HG03066 (cell line): Measurements from ENCODE around the gene MAPKAP1.

Experiments used
- ATAC-seq: cut with Tn5 transposase; IDR thresholded peaks from one replicate; pipeline ENCODE4 v1.9.1; 2021; ENCODE audit warnings: low read depth; ENCODE audit not compliant: unreplicated experiment

The MAPKAP1 gene

GRCh38 chr9:125493881-125494652 is 212.9 kb downstream of the MAPKAP1 start:
- ATAC-seq = no peak

- no peak for ATAC-seq
Measured at GRCh38 chr9:125493384-125493783, 213.6 kb downstream of the MAPKAP1 start.

- no peak for ATAC-seq
Measured at GRCh38 chr9:125492719-125493118, 214.3 kb downstream of the MAPKAP1 start.

- no peak for ATAC-seq
Measured at GRCh38 chr9:125487842-125488241, 219.2 kb downstream of the MAPKAP1 start.

GRCh38 chr9:125486576-125486975 is 220.4 kb downstream of the MAPKAP1 start:
- no peak for ATAC-seq

GRCh38 chr9:125486152-125486508 is 220.9 kb downstream of the MAPKAP1 start:
- no peak for ATAC-seq

- no peak for ATAC-seq
Measured at GRCh38 chr9:125485471-125486151, 221.4 kb downstream of the MAPKAP1 start.

- ATAC-seq = no peak
Measured at GRCh38 chr9:125484350-125485282, 222.4 kb downstream of the MAPKAP1 start.

- ATAC-seq = no peak
Measured at GRCh38 chr9:125483697-125484096, 223.3 kb downstream of the MAPKAP1 start.

GRCh38 chr9:125479846-125480615 is 227.0 kb downstream of the MAPKAP1 start:
- no peak for ATAC-seq

GRCh38 chr9:125477089-125477544 is 229.9 kb downstream of the MAPKAP1 start:
- no peak for ATAC-seq

- no peak for ATAC-seq
Measured at GRCh38 chr9:125476645-125477044, 230.4 kb downstream of the MAPKAP1 start.

GRCh38 chr9:125475385-125475784 is 231.6 kb downstream of the MAPKAP1 start:
- ATAC-seq = no peak

- no peak for ATAC-seq
Measured at GRCh38 chr9:125472926-125473701, 233.9 kb downstream of the MAPKAP1 start.

- ATAC-seq = no peak
Measured at GRCh38 chr9:125472562-125472925, 234.5 kb downstream of the MAPKAP1 start.

GRCh38 chr9:125470767-125471580 is 236.0 kb downstream of the MAPKAP1 start:
- no peak for ATAC-seq

- no peak for ATAC-seq
Measured at GRCh38 chr9:125470189-125470588, 236.8 kb downstream of the MAPKAP1 start.

- no peak for ATAC-seq
Measured at GRCh38 chr9:125468646-125469045, 238.4 kb downstream of the MAPKAP1 start.
